Kasumi-1 (cell line): Measurements from ENCODE around the gene GMDS.

Experiments
- DNase-seq, 2 experiments: peaks; one replicate each; lab custom pipeline; 2025; lab: John Stamatoyannopoulos, UW

The GMDS gene

GRCh38 chr6:1614448-1615150 lies 630.8 kb downstream of the GMDS start:
- DNase-seq, result no peak

GRCh38 chr6:1613688-1614447 lies 631.5 kb downstream of the GMDS start:
- DNase-seq, result no peak

- DNase-seq, result no peak
These were observed 632.1 kb downstream of the GMDS start for GRCh38 chr6:1613346-1613687.

GRCh38 chr6:1612974-1613306 lies 632.5 kb downstream of the GMDS start:
- DNase-seq, result peak in 1 of 2 experiments; percentile 26

- DNase-seq, result peak in 1 of 2 experiments; percentile 17
These were observed 633.0 kb downstream of the GMDS start for GRCh38 chr6:1612299-1612973.

GRCh38 chr6:1611572-1612298 lies 633.7 kb downstream of the GMDS start:
- peak in 1 of 2 experiments; percentile 33 for DNase-seq

- no peak for DNase-seq
These were observed 634.2 kb downstream of the GMDS start for GRCh38 chr6:1611322-1611571.

- no peak for DNase-seq
These were observed 634.7 kb downstream of the GMDS start for GRCh38 chr6:1610497-1611321.

GRCh38 chr6:1609648-1610496 lies 635.5 kb downstream of the GMDS start, which contains the start of gene FOXC1:
TSS of gene FOXC1 (plus strand) at chr6:1609915. CDS start at chr6:1610446, 531 bp downstream.
- DNase-seq, result peak; percentile 31 to 63

- DNase-seq, result no peak
These were observed 636.3 kb downstream of the GMDS start for GRCh38 chr6:1609041-1609647.

GRCh38 chr6:1608222-1609040 lies 637.0 kb downstream of the GMDS start:
- DNase-seq, result no peak

GRCh38 chr6:1607516-1608221 lies 637.7 kb downstream of the GMDS start:
- DNase-seq, result no peak

GRCh38 chr6:1606780-1607515 lies 638.5 kb downstream of the GMDS start:
- DNase-seq, result no peak

- DNase-seq, result peak in 1 of 2 experiments; percentile 19
These were observed 639.3 kb downstream of the GMDS start for GRCh38 chr6:1605893-1606779.

- DNase-seq, result no peak
These were observed 640.2 kb downstream of the GMDS start for GRCh38 chr6:1605004-1605892.
